Middle frontal gyrus (tissue), 1 donor: ENCODE results near the gene LPXN.

Experiments
- DNase-seq: peaks from one replicate; pipeline ENCODE4 v3.0.0-alpha.2; 2015; ENCODE audit warnings: low spot score; ENCODE audit errors: extremely low spot score

The LPXN gene

DNA sequence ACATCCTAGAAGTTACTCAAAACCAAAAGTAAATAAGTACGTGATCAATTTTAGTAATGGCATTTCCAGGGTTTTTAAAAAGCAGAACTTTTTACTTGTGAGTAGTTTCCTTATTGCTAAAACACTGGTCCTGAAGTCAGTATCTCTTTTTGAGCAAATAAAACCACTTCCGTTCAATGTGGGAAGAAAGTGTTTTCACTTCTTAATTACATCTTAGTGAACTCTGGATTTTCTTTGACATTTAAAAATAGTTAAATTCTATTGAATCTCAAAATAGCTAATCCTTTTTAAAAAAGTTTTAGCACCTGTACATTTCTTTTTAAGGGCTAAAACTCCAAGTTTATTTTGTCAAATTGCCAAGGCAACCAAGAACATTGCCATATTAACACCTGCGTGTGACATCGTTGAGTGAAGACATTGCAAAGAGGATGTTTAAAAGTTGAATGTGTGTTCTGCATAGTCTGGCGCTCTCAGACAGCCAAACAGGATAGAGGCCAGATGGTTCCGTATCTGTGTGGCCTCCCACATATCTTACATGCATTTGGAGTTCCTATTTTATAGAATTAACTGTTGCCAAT, 50.5 kb downstream of the LPXN start:
- peak; percentile 33 for DNase-seq

DNA sequence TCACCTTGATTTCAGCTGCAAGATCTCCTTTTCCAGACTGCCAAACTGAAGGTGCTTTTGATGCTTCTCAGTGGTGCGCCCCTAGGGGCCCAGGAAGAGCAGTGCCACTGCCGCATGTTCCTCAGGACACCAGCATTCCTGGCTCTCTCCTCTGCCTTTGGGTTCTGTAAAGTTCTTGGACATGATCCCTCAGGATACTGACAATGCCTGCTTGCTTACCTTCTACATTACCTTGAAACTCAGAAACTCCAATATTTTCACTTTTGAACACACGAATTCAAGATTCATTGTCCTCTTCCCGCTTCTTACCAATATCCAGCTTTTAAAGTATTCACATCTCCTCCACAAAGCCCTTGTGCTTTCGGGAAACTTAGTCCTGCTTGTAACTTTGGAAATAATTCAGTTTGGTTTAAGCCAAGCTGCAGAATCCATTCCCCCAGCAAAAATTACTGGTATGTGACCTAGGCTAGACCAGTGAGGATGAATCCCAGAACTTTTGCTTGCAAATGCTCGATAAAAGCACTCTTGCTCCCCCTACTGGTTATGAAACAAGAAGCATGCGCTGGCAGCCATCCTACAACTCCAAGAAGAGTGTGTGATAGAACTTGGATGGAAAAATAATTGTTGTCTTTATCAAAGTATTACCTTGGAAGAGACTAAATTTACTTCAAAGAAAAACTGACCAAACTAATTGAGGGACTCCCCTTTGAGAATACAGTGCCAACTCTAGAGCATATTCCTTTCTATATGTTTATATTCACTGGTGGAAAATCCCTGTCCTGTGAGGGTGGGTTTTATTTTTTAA, 51.2 kb downstream of the LPXN start:
- DNase-seq: peak; percentile 35

DNA sequence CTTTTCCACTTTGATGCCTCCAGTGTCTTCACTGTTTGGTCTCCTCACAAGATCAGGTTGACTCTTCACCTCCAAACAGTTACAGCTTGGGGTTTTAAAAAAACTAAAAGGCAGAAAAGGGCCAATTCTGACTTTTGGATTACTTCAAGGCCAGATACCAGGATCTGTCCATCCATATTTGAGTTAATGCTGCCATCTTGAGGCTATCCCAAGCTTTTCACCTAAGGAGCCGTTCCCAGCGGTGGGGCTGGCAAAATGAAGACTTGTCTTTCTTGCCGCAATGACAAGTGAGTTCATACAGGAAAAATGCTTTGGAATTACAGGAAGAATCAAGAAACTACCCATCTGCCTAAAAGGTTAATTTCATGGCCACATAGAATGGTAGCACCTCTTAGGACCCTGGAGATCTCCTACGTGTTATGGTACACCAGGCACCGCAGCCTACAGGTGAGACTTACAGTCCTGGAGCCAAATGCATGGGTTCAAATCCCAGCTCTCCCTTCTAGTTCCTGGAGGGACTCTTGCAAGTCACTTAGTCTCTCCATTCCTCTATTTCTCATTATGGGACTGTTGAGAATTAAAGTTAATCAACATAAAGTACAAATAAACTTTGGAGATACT, 61.8 kb downstream of the LPXN start:
- peak; percentile 65 for DNase-seq

DNA sequence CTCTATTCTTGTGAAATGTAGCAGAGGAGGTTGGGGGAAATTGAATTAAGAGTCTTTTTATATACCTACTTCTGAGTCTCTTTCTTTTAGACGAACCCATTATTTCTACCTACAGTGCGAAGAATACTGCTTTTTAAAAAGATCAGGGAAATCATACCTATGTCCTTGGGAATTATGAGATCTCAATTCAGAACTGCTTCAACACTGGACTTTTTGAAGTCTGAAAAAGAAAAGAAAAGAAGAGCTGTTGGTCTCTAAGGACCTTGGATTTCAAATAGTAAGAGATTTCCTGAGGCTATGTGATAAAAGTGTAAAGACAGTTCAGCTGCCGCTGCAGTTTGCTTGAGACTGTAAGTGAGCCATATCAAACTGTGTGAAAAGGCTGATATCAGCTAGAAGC, 64.0 kb downstream of the LPXN start:
- no peak for DNase-seq

DNA sequence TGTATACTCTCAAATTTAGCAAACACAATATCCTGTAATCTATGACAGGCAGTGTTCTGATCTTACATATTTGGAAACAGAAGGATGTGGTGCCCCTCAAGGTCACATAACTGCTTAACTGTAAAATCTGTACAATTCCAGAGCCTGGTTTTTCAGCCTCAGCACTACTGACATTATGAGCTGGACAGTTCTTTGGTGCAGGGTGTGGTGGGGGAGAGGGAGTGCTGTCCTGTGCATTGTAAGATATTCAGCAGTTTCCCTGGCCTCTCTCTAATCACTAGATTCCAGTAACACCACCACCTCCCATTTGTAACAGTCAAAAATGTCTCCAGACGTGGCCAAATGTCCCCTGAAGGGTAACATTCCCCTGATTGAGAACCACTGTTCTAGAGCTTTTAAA, 65.9 kb downstream of the LPXN start:
- DNase-seq: no peak

DNA sequence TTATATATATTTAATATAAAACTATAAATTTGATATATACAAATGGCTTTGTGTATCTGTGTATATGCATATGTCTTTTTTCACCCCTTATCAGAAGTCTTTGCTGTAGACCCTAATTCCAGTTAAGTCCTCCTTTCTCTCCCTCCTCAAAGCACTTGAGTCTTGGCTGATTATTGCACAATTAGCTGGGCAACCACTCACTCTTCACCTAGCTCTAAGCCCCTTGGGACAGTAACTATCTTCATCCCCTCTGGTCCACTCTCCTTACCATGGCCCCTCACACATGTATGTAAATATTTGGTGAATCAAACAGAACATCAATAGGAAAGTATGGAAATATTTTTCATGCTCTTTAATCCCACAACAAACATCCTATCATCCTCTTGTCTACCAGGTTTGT, 66.8 kb downstream of the LPXN start:
- no peak for DNase-seq

DNA sequence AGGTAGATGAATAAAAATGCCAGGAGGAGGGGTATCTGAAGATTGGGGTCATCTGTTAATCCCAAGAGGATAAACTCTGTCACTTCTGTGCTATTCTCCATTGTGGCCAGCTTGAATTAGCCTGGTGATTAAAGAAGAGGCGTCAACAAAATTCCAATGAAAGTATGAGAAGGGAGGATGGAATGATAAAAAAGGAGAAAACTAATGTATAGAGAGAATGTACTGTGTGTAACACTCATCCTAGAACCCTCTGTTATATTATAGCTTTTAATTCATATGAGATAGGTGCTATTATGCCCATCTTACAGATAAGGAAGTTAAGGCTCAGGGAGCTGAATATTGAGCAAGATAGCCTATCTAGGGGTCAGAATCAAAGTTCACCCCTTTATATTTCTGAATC, 67.7 kb downstream of the LPXN start, which contains the start of gene OR5B21:
TSS of gene OR5B21 (minus strand) at position 101 of the 400 bp plus-strand sequence. CDS start at position 101, 0 bp downstream.
- no peak for DNase-seq

DNA sequence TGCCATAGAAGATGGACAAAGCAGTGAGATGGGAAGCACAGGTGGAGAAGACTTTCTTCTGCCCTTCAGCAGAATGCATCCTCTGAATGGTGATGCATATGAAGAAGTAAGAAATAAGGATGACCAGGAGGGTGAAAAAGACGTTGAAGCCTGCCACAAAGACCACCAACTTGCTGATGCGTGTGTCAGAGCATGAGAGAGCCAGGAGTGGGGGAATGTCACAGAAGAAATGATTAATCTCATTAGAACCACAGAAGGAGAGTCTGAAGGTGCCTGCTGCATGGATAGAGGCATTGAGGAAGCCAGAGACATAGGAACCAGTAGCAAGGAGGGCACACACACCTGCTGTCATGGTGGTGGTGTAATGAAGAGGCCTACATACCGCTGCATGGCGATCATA, 68.3 kb downstream of the LPXN start:
- no peak for DNase-seq

DNA sequence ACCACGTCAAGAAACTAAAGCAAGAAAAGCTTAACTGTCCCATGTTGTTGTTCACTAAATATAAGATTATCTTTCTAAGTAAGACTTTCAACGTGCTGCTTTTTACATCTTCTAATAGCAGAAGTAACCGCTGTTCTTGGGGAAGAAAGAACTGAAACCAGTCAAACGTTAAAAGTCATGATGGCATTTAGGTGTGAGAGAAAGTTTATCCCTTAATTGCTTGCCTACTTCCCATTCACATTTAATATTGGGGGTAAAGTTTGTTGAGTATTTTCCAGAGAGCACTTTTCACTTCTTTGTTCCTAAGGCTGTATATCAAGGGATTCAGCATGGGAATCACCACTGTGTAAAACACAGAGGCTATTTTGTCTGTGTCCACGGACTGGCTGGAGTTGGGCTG, 68.7 kb downstream of the LPXN start:
- DNase-seq: no peak

DNA sequence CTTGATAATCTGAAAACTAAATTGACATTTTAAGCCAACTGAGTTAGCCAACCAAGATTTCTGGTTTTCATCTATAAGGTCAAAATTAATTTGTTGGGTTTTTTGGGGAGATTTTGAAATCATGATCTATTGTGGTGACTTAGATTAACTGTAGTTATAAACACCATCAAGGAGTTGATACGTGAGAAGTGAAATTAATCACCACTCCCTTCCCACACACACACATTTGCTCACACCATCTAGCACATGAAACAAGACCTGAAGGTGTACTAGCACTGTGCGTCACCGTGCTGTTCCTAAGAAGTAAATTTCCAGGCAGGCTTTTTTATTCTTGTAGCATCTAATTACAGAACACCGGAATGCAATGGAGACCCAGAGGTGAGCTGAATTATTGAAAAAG, 69.8 kb downstream of the LPXN start:
- no peak for DNase-seq

DNA sequence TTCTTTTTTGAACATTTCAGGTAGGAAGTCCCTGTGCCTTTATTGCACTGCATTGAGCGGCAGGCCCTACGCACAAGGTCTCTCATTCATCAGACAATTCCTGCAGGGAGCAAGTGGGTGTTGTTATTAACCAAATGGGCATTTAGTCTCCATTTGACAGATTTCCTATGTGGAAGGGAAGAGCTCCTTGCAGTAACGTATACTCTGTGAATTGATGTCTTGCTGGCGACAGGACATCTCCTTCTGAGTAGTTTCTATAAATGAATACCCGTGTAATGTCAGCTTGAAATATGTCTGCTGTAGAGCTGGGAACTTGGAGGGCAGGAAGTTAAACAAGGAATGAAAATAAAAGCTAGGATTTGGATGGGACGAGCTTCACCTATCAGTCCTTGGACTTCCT, 71.4 kb downstream of the LPXN start:
- no peak for DNase-seq

DNA sequence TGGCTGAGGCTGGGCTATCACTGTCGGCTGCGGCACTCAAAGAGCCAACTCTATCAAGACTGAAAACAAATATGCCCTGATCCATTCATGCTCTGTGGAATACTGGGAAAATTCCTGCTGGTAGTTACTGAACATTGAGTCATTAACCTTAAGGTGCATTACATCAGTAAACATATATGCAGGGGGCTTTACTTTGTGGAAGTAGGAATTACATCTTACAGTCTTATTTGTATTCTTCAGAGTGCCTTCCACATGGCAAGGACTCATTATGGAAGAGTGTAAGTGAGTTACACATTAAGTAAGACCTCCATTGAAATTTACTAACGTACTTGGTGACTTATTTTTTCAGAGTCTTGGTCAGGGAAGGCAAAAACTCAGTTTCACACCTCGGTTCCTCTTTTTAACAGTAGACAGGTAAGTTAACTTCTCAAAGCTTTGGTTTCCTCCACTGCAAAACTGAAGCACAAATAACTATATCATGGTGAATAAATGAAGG, 72.2 kb downstream of the LPXN start:
- DNase-seq: no peak

DNA sequence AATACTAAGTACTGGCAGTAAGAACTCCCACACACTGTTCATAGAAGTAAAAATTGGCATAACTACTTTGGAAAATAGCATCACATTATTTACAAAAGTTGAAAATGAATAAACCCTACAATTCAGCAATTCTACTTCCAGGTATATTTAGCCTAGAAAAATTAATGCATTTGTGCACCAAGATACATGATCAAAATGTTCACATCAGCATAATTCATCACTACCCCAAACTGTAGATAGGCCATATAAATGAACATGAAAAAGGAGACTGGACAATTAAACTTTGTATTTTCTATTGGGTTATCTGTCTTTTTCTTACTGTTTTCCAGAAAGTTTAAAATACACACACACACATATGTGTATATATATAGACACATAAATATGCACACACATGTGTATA, 73.7 kb downstream of the LPXN start:
- DNase-seq: no peak

DNA sequence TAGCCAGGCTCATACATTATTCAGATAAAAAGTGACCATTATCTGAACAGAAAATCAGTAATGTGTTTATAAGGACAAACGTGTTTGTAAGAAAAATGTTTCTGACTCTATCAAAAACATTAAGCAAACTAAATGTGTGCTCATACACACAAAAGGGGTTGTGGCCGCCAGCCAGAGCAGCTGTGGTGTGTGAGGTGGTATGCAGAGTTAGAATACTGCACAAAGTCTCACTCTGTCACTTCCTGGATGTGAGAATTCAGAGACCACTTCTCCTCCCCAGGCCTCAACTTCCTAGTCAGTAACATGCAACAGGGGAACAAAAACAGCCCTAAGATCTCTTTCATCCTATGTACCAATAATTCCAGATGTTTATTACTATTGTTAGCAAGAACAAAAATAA, 77.2 kb downstream of the LPXN start:
- no peak for DNase-seq

DNA sequence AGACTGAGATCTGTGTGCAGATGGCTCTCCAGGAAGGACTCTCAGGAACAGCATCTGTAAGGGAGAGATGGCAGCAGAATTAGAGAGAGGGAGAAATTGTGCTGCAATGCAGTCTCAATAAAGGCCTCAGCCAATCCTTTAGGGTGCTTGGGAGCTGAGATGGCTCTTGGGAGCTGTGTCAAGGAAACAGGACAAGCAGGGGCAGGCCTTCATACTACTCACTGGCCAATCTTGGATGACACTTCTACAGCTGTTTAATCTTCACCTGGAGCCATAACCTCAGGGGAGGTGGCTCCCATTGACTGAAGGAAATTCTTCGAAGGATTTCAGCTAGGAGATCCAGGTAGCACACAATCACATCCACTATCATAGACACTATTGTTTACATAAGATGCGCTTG, 77.7 kb downstream of the LPXN start:
- no peak for DNase-seq

DNA sequence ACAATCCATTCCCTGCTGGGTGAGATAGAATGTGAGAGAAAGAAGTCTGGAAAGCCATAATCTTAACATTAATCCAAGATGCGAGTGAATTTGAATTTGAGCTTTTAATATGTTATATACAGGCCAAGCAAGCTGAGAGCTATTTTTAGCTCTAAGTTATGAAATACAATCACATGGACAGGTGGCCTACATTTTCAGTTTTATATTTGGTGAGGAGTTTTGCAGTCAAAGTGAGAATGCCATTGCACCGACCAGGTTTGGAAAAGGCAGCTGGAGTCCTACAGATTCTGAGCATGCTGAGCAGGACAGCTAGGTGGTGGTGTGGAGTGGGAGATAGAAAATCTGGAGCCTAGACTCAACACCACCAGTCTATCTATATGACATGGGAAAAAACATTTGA, 79.8 kb downstream of the LPXN start:
- DNase-seq: peak; percentile 34

DNA sequence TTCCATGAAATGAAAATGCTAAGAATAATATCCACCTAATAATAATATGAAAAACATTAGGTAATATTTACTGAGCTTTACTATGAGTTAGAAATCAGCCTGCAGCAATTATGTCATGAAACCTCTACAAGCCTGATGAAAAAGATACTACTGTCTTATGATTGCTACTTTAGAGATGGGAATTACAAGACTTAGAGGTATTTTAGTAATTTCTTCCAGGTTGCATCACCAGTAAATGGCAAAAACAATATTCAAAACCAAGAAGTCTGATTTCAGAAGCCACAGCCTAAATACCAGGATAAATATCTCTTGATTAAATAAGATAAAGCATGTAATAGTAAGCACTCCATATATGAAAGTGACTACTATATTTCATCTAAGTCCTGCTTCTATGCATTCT, 81.6 kb downstream of the LPXN start:
- DNase-seq: no peak

DNA sequence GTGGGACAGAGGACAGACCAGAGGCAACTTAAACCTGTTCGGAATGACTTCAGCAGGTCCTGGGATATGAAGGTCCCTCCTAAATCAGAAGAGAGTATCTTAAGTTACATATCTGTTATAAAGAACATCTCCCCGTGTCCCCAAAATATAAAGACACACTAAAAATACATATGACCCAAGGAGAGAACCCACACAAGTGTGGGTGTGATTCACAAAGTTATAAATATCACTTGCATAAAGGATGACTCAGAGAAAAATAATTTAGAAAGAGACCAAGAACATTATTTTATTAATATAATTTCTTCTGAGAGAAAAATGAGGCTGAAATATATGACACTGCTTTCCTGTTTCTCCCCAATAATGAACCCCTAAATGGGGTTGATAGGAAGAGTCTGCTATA, 82.0 kb downstream of the LPXN start:
- no peak for DNase-seq

DNA sequence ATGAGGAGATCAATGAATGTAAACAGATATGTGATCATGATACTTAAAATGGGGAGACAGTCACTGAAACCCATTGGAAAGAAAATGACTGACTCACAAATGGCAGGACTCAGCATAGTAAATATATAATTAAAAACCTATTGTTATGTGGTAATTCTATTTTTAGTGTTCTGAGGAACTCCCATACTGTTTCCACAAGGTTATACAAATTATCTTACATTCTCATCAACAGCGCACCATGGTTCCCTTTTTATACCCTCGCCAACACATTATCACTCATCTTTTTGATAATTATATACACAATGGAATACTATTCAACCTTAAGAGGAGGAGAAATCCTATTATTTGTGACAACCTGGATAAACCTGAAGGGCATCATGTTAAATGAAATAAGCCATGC, 84.8 kb downstream of the LPXN start:
- no peak for DNase-seq

DNA sequence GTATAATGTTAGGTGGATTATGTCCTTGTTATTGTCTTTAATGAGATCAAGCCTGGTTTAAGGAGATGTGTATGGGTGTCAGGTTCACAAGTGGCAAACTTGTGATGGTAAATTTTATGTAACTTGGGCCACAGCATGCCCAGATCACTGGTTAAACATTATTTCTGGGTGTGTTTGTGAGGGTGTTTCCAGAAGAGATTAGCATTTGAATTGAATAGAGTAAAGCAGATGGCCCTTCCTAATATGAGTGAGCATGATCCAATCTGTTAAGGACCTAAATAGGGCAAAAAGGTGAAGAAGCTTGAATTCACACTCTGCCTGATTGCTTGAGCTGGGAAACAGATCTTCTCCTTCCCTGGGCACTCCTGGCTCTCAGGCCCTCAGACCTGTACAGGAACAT, 88.5 kb downstream of the LPXN start:
- no peak for DNase-seq

DNA sequence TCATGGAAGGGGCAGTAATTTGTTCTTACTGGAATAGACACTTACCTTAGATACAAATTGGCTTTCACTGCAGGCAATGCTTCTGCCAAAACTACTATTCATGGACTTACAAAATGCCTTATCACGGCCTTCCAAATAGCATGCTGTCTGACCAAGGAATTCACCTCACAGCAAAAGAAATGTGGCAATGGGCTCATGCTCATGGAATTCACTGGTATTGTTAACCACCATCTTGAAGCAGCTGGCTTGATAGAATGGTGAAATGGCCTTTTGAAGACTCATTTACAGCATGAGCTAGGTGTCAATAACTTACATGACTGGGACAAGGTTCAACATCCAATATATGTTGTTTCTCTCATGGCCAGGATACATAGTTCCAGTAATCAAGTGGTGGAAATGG, 89.7 kb downstream of the LPXN start:
- no peak for DNase-seq
